Neuron (in vitro differentiated cells): Measurements from ENCODE around the gene NANS.
A peak's percentile ranks its signal among the peaks of the same experiment; 100 is the strongest.
"Not testable (repeated sequence)": the region's sequence is repeated elsewhere in the genome, so short reads cannot be mapped to it uniquely, and the experiment has no call there.

Experiments used
- H2AFZ ChIP-seq: one replicate; pipeline ENCODE4 v1.6.1; 2013; ENCODE audit warnings: low read depth, mild to moderate bottlenecking, inconsistent platforms, low read length, moderate library complexity
- H3K27me3 ChIP-seq: one replicate; pipeline ENCODE4 v1.6.1; 2013; ENCODE audit warnings: low read length; ENCODE audit not compliant: insufficient read depth
- H3K36me3 ChIP-seq: one replicate; pipeline ENCODE4 v1.6.1; 2013; ENCODE audit warnings: low read length; ENCODE audit not compliant: insufficient read depth
- H3K4me1 ChIP-seq: one replicate; pipeline ENCODE4 v1.6.1; 2013; ENCODE audit warnings: low read length; ENCODE audit not compliant: insufficient read depth
- H3K4me3 ChIP-seq: 2 replicates; pipeline ENCODE4 v1.5.1; 2013; ENCODE audit warnings: mild to moderate bottlenecking, low read length, moderate library complexity
- H3K9me3 ChIP-seq: one replicate; pipeline ENCODE4 v1.6.1; 2013; ENCODE audit warnings: low read length

Gene NANS, protein sequence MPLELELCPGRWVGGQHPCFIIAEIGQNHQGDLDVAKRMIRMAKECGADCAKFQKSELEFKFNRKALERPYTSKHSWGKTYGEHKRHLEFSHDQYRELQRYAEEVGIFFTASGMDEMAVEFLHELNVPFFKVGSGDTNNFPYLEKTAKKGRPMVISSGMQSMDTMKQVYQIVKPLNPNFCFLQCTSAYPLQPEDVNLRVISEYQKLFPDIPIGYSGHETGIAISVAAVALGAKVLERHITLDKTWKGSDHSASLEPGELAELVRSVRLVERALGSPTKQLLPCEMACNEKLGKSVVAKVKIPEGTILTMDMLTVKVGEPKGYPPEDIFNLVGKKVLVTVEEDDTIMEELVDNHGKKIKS

DNA sequence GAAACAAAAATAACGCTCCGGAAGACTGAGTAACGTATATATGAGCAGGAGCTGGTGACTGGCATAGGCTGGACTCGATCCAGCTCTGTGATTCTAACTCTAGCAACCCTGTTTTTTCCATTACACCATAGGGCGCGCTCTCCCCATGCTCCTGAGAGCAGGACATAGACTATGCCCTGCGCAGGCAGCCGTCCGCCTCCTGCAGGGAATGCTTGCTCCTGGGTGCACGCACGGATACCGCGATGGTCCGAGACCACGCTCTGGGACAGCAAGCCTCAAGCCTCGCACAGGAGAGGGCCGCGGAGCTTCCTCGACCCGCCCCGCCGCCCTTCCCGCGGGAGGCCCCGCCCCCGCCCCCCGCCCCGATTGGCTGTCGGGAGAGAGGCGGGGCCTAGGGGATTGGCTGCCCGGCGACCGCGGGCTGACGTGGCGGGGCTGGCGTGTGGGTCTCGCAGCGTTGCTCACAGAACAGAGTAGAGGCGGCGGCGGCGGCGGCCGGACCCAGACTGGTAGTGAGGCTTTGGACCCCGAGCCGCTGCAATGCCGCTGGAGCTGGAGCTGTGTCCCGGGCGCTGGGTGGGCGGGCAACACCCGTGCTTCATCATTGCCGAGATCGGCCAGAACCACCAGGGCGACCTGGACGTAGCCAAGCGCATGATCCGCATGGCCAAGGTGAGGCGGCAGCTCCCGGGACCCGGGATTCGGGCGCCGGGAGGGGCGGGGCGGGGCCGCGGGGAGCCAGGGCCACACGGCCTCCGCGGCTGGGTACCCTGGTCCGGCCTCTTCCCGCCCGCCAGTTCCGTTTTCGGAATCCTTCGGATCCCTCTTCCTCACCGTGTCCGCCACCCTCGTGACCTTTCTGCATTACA, at the start of gene NANS:
NANS (plus strand) TSS at position 464 of the 869 bp plus-strand sequence; CDS start at position 541, 77 bp downstream.
- peaks cover 6% of the 10 kb centered on the region for H3K4me1 ChIP-seq

DNA sequence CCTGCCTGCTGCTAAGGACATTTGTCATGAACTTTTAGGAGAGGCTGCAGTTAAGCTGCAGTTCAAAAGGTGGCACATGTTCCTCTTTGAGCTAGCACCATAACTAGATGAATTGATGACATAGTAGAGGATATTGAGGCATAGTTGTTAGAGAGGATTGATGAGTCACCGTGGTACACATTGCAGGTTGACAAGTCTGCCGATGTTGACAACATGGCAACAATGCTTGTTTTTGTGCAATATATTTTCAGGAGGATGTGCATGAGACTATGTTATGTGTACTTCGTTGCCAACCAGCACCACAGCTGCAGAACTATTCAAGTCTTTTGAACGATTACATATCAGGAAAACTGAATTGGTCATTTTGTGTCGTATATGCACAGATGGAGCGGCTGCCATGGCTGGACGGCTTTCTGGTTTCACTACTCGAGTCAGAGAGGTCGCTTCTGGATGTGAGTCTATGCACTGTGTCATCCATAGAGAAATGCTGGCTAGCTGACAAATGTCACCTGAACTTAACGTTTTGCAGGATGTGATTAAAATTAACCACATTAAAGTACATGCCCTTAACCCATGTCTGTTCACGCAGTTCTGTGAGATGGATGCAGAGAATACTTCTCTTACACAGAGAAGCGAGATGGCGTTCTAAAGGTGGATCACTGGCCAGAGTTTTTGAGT, 49.1 kb upstream of the NANS start:
- no peaks in the 10 kb centered on the region for H3K4me1 ChIP-seq
- H3K4me3 ChIP-seq = no peak overlapping the region
- no peaks in the 10 kb centered on the region for H3K9me3 ChIP-seq
- H3K36me3 ChIP-seq = peaks cover 94% of the 10 kb centered on the region
- no peaks in the 10 kb centered on the region for H3K27me3 ChIP-seq
- H2AFZ ChIP-seq = no peak overlapping the region

More for the DNA sequence above, at the start of gene NANS:
- Histone ChIP-seq H3K27me3 (peaks cover 18% of the 10 kb centered on the region), H3K9me3 (no peaks in the 10 kb centered on the region), H2AFZ (peak within 1 kb of the TSS; percentile 77), H3K36me3 (peaks cover 6% of the 10 kb centered on the region), H3K4me3 (peak within 1 kb of the TSS; percentile 69)

DNA sequence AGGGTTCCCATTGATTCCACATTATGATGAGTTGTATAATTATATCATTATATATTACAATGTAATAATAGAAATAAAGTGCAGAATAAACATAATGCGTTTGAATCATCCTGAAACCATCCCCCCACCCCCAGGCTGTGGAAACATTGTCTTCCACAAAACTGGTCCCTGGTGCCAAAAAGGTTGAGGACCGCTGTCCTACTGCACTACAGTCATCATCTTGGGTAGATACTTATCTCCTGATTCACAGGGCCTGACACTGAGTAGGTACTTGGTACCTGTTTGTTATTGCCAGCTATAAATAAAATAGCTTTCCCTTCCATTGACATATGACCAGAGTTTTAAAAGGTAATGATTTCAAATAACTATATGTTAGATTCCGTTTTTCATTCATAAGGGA, 47.8 kb upstream of the NANS start:
- Histone ChIP-seq H3K4me3 (no peak overlapping the region), H2AFZ (no peak overlapping the region), H3K36me3 (peaks cover 96% of the 10 kb centered on the region), H3K4me1 (no peaks in the 10 kb centered on the region), H3K27me3 (no peaks in the 10 kb centered on the region), H3K9me3 (no peaks in the 10 kb centered on the region)

DNA sequence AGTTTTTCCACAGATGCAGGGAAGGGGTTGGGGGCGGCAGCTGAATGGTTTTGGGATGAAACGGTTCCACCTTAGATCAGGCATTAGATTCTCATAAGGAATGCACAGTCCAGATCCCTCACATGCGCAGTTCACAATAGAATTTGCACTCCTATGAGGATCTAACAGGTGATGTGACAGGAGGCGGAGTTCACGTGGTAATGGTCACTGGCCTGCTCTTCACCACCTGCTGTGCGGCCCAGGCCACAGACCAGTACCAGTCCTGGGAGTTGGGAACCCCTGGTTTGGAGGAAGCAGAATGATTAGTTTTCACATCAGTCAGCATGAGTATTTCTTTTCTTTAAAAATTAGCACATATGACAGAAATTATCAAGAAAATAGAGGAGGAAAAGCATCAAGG, 47.1 kb upstream of the NANS start:
- no peak overlapping the region for H2AFZ ChIP-seq
- H3K36me3 ChIP-seq = peaks cover 95% of the 10 kb centered on the region
- no peaks in the 10 kb centered on the region for H3K9me3 ChIP-seq
- no peaks in the 10 kb centered on the region for H3K4me1 ChIP-seq
- no peaks in the 10 kb centered on the region for H3K27me3 ChIP-seq
- no peak overlapping the region for H3K4me3 ChIP-seq

DNA sequence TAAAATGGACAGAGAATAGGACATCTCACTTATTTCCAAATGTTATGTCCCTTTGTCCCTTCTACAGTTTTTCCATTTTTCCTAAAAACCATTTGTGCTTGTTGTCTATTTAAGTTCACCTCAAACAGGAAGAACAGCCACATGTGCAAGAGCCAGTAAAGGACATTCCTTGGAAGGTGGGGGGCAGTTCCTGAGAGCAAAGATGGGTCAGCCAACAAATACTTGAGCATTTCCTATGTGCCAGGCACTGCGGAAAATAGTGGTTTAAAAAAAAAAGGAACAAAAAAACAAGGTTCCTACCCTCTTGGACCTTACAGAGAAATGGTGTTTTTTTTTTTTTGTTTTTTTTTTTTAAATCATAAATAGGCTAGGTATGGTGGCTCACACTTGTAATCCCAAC, 46.6 kb upstream of the NANS start:
- Histone ChIP-seq H3K36me3 (peaks cover 93% of the 10 kb centered on the region), H3K4me1 (no peaks in the 10 kb centered on the region), H2AFZ (no peak overlapping the region), H3K9me3 (no peaks in the 10 kb centered on the region), H3K27me3 (no peaks in the 10 kb centered on the region), H3K4me3 (no peak overlapping the region)

DNA sequence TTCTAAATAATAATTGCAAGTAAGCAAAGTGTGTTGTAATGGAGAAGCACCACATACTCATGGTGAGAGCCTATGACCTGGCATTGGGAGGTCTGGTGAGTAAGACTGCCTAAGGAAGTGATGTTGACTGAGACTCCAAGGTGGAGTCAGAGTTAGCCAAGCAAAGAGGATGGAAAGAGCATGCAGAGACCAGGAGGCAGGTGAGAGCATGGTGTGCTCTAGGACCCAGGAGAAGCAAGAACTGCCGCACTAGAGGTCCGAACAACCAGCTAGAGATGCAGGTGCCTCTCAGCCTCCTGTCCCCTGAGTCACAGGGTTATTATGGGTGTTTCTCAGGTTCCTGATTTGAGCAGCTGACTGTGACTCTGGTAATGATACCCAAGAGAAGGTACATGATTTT, 46.1 kb upstream of the NANS start:
- Histone ChIP-seq H3K27me3 (no peaks in the 10 kb centered on the region), H3K4me1 (no peaks in the 10 kb centered on the region), H3K4me3 (no peak overlapping the region), H3K9me3 (no peaks in the 10 kb centered on the region), H3K36me3 (peaks cover 92% of the 10 kb centered on the region), H2AFZ (no peak overlapping the region)

DNA sequence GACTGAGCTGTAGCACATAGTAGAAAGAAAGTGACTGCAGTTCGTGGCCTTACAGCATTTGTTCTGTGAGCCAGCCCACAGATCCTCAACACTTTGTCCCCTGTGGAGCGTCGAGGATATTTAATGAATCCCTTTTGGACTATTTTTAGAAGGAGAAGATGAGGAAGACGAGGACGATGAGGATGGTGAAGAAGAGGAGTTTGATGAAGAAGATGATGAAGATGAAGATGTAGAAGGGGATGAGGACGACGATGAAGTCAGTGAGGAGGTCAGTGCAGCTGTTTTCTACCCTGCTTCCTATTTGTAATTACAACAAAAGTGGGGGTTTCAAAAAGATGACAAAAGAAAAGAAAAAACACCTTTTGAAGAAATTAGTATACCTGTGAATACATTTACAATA, 45.4 kb upstream of the NANS start:
- Histone ChIP-seq H2AFZ (no peak overlapping the region), H3K4me1 (no peaks in the 10 kb centered on the region), H3K4me3 (no peak overlapping the region), H3K9me3 (no peaks in the 10 kb centered on the region), H3K27me3 (no peaks in the 10 kb centered on the region), H3K36me3 (peaks cover 85% of the 10 kb centered on the region)

DNA sequence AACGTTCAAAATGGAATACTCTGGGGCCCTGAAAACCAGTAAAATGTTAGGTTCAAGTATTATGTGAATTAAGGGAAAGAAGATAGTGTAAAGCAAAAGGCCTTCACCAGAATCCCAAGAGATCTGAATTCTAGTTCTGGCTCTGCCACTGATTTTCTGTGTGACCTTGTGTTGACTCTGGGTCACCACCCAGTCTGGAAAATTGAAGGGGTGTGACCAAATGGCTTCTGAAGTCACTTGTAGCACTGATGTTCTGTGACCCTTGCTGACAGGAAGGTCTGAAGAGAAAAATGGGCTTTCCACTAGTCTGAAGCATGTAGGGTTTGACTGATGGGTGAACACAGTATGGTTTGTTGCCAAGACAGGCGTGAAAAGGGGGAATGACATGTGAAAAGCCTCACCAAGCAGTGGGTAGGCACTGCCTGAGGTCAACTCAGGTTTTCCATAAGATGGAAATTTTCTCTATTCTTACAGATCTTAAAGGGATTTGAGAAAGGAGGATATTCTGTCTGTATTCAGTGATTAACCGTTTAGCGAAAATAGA, 40.3 kb upstream of the NANS start:
- Histone ChIP-seq H3K9me3 (no peaks in the 10 kb centered on the region), H2AFZ (no peak overlapping the region), H3K27me3 (no peaks in the 10 kb centered on the region), H3K4me1 (peaks cover 3% of the 10 kb centered on the region), H3K4me3 (no peak overlapping the region), H3K36me3 (peaks cover 65% of the 10 kb centered on the region)

DNA sequence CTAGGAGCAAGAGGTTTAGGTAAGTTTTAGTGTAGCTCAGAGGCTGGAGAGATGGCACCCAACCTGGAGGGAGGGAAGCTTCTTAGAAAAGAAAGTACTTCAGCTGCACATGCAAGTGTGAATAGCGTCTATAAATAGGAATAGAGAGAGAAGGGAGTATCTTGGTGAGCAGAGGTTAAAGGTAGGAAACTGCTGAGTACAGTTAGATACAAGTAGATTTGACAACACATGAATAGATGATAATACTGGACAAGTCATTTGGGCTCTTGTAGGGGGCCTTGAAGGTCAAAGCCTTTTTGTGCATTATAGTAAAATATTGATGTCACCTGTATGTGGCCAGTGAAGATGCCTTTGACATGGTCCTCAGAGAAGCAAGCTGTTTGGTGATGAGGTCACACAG, 39.2 kb upstream of the NANS start:
- peaks cover 54% of the 10 kb centered on the region for H3K36me3 ChIP-seq
- peaks cover 3% of the 10 kb centered on the region for H3K4me1 ChIP-seq
- H3K4me3 ChIP-seq = no peak overlapping the region
- H2AFZ ChIP-seq = no peak overlapping the region
- no peaks in the 10 kb centered on the region for H3K27me3 ChIP-seq
- no peaks in the 10 kb centered on the region for H3K9me3 ChIP-seq

DNA sequence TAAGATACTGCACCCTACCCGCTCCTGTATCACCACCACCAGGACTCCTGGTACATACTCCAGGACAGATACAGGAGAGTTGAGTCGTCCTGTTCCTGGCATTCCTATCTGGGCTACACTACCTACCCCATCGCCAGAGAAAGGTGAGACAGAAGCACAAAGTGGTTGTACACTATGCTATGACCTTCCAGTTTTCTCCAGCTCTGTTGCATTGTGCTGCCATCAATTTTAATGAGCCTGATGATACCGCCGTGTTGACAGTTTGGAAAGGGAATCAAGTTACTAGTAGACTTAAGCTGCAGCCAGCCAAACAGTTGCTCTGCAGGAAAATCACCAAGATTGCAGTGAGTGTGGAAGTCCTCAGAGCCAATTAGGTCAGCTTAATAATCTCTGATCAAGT, 38.2 kb upstream of the NANS start:
- Histone ChIP-seq H3K4me3 (no peak overlapping the region), H3K27me3 (no peaks in the 10 kb centered on the region), H3K4me1 (peaks cover 3% of the 10 kb centered on the region), H2AFZ (no peak overlapping the region), H3K36me3 (peaks cover 44% of the 10 kb centered on the region), H3K9me3 (no peaks in the 10 kb centered on the region)

DNA sequence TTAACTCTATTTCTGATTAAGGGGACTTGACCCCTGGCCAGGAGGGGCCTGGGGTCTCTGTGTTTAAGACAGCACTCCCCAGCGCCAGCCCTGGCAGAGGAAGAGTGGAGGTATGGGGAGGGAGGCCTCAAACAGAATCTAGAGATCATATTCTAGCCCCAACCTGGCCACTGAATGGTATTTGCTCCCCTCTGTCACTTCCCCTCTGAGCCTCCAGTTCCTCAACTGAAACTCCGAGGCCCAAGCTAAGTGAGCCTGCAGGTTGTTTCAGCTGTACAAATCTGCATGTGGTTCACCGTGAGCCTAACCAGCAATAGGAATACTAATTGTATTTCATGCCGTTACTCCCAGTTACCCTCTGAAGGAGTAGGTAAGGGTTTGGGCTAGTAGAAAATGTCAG, 37.4 kb upstream of the NANS start:
- Histone ChIP-seq H3K4me3 (no peak overlapping the region), H3K4me1 (peaks cover 3% of the 10 kb centered on the region), H3K36me3 (peaks cover 37% of the 10 kb centered on the region), H3K9me3 (no peaks in the 10 kb centered on the region), H2AFZ (no peak overlapping the region), H3K27me3 (no peaks in the 10 kb centered on the region)

DNA sequence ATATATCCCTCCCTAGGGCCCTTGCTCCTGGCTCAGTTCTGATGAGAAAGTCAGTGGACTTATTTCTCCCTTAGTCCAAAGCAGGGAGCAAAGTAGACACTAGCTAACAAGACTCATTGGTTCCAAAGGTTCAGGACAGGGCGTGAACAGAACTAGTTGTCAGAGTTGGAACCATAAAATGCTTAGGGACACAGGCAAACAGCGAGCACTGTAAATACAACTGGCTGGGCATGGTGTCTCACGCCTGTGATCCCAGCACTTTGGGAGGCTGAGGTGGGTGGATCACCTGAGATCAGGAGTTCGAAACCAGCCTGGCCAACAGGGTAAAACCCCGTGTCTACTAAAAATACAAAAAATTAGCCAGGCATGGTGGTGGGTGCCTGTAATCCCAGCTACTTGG, 36.7 kb upstream of the NANS start:
- H3K4me1 ChIP-seq, H3K27me3 ChIP-seq, H3K9me3 ChIP-seq, H3K4me3 ChIP-seq, H2AFZ ChIP-seq: not testable (repeated sequence)
- peaks cover 31% of the 10 kb centered on the region for H3K36me3 ChIP-seq
